ENCODE data around the gene INPPL1.

Gene INPPL1

DNA sequence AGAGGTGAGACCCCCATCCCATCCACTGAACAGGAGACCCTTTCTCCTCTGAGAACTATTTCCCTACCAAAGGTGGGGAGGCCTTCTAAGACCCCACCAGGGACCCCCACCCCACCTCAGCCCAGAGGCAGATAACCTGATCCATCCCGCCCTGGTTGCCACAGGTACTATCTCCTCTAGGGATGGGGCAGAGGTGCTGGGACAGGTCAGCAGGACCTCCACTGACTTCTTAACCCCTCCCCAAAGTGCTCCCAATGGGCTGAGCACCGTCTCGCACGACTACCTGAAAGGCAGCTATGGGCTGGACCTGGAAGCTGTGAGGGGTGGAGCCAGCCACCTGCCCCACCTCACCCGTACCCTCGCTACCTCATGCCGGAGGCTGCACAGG is 4.3 kb downstream of the INPPL1 start:
- TF ChIP-seq, protein P1, sequence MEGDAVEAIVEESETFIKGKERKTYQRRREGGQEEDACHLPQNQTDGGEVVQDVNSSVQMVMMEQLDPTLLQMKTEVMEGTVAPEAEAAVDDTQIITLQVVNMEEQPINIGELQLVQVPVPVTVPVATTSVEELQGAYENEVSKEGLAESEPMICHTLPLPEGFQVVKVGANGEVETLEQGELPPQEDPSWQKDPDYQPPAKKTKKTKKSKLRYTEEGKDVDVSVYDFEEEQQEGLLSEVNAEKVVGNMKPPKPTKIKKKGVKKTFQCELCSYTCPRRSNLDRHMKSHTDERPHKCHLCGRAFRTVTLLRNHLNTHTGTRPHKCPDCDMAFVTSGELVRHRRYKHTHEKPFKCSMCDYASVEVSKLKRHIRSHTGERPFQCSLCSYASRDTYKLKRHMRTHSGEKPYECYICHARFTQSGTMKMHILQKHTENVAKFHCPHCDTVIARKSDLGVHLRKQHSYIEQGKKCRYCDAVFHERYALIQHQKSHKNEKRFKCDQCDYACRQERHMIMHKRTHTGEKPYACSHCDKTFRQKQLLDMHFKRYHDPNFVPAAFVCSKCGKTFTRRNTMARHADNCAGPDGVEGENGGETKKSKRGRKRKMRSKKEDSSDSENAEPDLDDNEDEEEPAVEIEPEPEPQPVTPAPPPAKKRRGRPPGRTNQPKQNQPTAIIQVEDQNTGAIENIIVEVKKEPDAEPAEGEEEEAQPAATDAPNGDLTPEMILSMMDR (IDR thresholded peaks at IDR 0.05; ENCODE audit: low read length), result no peak
- TF ChIP-seq EZH2phosphoT487 (IDR thresholded peaks at IDR 0.05; ENCODE audit: low read length) (no peak), EZH2 (optimal IDR thresholded peaks at IDR 0.05; ENCODE audit: low read depth, low read length) (no peak)
- Histone ChIP-seq H4K20me1 (ENCODE audit: insufficient read depth, low read length) (no peaks in the 10 kb centered on the region), H3F3A (ENCODE audit: insufficient read depth, low read length) (0 out of 2 replicates have a peak, but pooled peaks cover 6% of the 10 kb centered on the region), H3K9me3 (replicated peaks; ENCODE audit: insufficient read depth, low read length) (no peaks in the 10 kb centered on the region), H3K9me2 (replicated peaks; ENCODE audit: insufficient read depth, low read length) (no peaks in the 10 kb centered on the region), H3K27me3 (replicated peaks; ENCODE audit: insufficient read depth, low read length) (no peaks in the 10 kb centered on the region), H3K4me2 (ENCODE audit: low read depth, low read length) (no peak overlapping the region), H2AFZ (ENCODE audit: low read length) (no peak overlapping the region), H3K9ac (ENCODE audit: low read length) (no peak overlapping the region), H3K36me3 (replicated peaks; ENCODE audit: insufficient read depth, low read length) (no peaks in the 10 kb centered on the region), H3K4me3 (ENCODE audit: low read length) (no peak overlapping the region), H3K27ac (ENCODE audit: low read length) (no peak overlapping the region), H3K79me2 (ENCODE audit: low read length) (peaks cover 28% of the 10 kb centered on the region), H3K4me1 (ENCODE audit: low read length) (no peaks in the 10 kb centered on the region)
- no peak for DNase-seq

DNA sequence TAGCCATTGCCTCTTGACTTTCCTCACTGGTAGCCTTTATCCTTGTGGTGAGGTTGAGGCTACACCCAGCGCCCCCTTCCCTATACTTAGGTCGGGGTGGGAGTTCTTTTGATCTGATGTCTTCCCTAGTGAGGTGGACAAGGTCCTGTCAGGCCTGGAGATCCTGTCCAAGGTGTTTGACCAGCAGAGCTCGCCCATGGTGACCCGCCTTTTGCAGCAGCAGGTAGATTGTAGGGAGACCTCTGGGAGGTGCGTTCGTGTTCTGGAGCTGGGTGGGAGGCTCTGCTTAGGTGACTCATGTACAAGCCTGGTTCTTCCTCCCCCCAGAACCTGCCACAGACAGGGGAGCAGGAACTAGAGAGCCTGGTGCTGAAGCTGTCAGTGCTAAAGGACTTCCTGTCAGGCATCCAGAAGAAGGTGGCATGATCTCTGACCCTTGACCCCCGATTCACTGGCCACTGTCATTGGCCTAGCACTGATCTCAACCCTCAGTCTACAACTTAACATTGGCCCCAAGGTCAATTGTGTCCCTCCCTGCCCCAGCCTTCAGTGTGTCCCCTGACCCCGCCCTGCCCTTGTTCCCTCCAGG is 4.9 kb downstream of the INPPL1 start:
- Histone ChIP-seq H3K4me2 (ENCODE audit: low read depth, low read length) (no peak overlapping the region), H4K20me1 (ENCODE audit: insufficient read depth, low read length) (no peaks in the 10 kb centered on the region), H3K9me2 (replicated peaks; ENCODE audit: insufficient read depth, low read length) (no peaks in the 10 kb centered on the region), H3K79me2 (ENCODE audit: low read length) (peaks cover 23% of the 10 kb centered on the region), H3K4me1 (ENCODE audit: low read length) (no peaks in the 10 kb centered on the region), H3K27ac (ENCODE audit: low read length) (no peak overlapping the region), H3K4me3 (ENCODE audit: low read length) (no peak overlapping the region), H3K9me3 (replicated peaks; ENCODE audit: insufficient read depth, low read length) (no peaks in the 10 kb centered on the region), H3F3A (ENCODE audit: insufficient read depth, low read length) (0 out of 2 replicates have a peak, but pooled peaks cover under 1% of the 10 kb centered on the region), H3K27me3 (replicated peaks; ENCODE audit: insufficient read depth, low read length) (no peaks in the 10 kb centered on the region), H2AFZ (ENCODE audit: low read length) (no peak overlapping the region), H3K36me3 (replicated peaks; ENCODE audit: insufficient read depth, low read length) (no peaks in the 10 kb centered on the region), H3K9ac (ENCODE audit: low read length) (no peak overlapping the region)
- no peak for DNase-seq
- TF ChIP-seq EZH2 (optimal IDR thresholded peaks at IDR 0.05; ENCODE audit: low read depth, low read length) (no peak), EZH2phosphoT487 (IDR thresholded peaks at IDR 0.05; ENCODE audit: low read length) (no peak)
- TF ChIP-seq, protein P1 (IDR thresholded peaks at IDR 0.05; ENCODE audit: low read length), result no peak

DNA sequence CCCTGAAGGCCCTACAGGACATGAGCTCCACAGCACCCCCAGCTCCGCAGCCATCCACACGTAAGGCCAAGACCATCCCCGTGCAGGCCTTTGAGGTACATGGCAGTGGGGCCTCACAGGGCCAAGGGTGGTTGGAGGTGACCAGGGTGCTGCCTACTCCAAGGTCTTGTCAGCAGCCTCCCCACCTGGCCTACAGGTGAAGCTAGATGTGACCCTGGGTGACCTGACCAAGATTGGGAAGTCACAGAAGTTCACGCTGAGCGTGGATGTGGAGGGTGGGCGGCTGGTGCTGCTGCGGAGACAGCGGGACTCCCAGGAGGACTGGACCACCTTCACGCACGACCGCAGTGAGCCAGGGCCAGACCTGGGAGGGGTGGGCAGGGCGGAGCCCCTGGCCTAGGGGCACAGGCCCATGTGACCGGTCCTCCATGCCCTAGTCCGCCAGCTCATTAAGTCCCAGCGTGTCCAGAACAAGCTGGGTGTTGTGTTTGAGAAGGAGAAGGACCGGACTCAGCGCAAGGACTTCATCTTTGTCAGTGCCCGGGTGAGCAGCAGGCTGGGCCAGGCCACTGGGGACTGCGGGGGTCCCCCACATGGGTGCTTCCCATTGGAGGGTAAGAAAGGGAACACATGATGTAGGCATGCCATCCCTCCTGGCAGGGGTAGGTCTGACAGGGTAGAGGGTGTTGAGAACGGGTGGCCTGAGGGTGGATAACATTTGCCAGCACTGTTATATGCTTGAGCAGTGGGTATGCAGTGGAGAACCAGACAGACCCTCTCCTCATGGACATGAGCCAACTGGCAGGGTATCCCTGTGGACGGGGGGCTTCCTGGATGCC is 5.6 kb downstream of the INPPL1 start:
- Histone ChIP-seq H4K20me1 (ENCODE audit: insufficient read depth, low read length) (no peaks in the 10 kb centered on the region), H3K9ac (ENCODE audit: low read length) (no peak overlapping the region), H3K36me3 (replicated peaks; ENCODE audit: insufficient read depth, low read length) (no peaks in the 10 kb centered on the region), H3K4me3 (ENCODE audit: low read length) (no peak overlapping the region), H3K9me2 (replicated peaks; ENCODE audit: insufficient read depth, low read length) (no peaks in the 10 kb centered on the region), H3K79me2 (ENCODE audit: low read length) (peaks cover 18% of the 10 kb centered on the region), H3K4me1 (ENCODE audit: low read length) (no peaks in the 10 kb centered on the region), H3K27ac (ENCODE audit: low read length) (no peak overlapping the region), H2AFZ (ENCODE audit: low read length) (no peak overlapping the region), H3F3A (ENCODE audit: insufficient read depth, low read length) (no peaks in the 10 kb centered on the region), H3K4me2 (ENCODE audit: low read depth, low read length) (no peak overlapping the region), H3K9me3 (replicated peaks; ENCODE audit: insufficient read depth, low read length) (no peaks in the 10 kb centered on the region), H3K27me3 (replicated peaks; ENCODE audit: insufficient read depth, low read length) (no peaks in the 10 kb centered on the region)
- no peak for DNase-seq
- TF ChIP-seq EZH2phosphoT487 (IDR thresholded peaks at IDR 0.05; ENCODE audit: low read length) (no peak), EZH2 (optimal IDR thresholded peaks at IDR 0.05; ENCODE audit: low read depth, low read length) (no peak)
- TF ChIP-seq, protein P1 (IDR thresholded peaks at IDR 0.05; ENCODE audit: low read length), result no peak

Measured in MM.1S (cell line).